GM19238 (cell line): ENCODE data around the gene PET100.

Source experiments
- DNase-seq: peaks from one replicate; pipeline ENCODE4 v3.0.0; 2011; ENCODE audit warnings: low spot score; ENCODE audit not compliant: insufficient read length

Gene PET100

GRCh38 chr19:7629347-7630054 is at the start of gene PET100, which contains the start of gene XAB2:
Gene PET100, plus strand, starts transcription at chr19:7629793. Its CDS starts 41 bp downstream, at chr19:7629834.
Gene XAB2, minus strand, starts transcription at chr19:7629545. Its CDS starts 18 bp downstream, at chr19:7629527.
- DNase-seq = peak; percentile 100

- no peak for DNase-seq
Measured at GRCh38 chr19:7582446-7582845, 47.1 kb upstream of the PET100 start.

- DNase-seq = no peak
Measured at GRCh38 chr19:7589822-7590221, 39.8 kb upstream of the PET100 start.

- DNase-seq = no peak
Measured at GRCh38 chr19:7590256-7590655, 39.3 kb upstream of the PET100 start.

GRCh38 chr19:7595466-7596133 is 34.0 kb upstream of the PET100 start, which contains the start of gene CAMSAP3:
Gene CAMSAP3, plus strand, starts transcription at chr19:7595863. Its CDS starts 140 bp downstream, at chr19:7596003.
- peak; percentile 65 for DNase-seq

- DNase-seq = no peak
Measured at GRCh38 chr19:7596211-7596937, 33.2 kb upstream of the PET100 start.

GRCh38 chr19:7597689-7598088 is 31.9 kb upstream of the PET100 start:
- no peak for DNase-seq

- DNase-seq = no peak
Measured at GRCh38 chr19:7598180-7598579, 31.4 kb upstream of the PET100 start.

- DNase-seq = no peak
Measured at GRCh38 chr19:7600721-7601120, 28.9 kb upstream of the PET100 start.

GRCh38 chr19:7602240-7602934 is 27.2 kb upstream of the PET100 start:
- DNase-seq = no peak

- DNase-seq = no peak
Measured at GRCh38 chr19:7602935-7603497, 26.6 kb upstream of the PET100 start.

GRCh38 chr19:7603919-7604318 is 25.7 kb upstream of the PET100 start:
- DNase-seq = no peak

- no peak for DNase-seq
Measured at GRCh38 chr19:7605490-7606222, 23.9 kb upstream of the PET100 start.

- no peak for DNase-seq
Measured at GRCh38 chr19:7606289-7606688, 23.3 kb upstream of the PET100 start.

- no peak for DNase-seq
Measured at GRCh38 chr19:7607212-7607873, 22.2 kb upstream of the PET100 start.

- no peak for DNase-seq
Measured at GRCh38 chr19:7607874-7608560, 21.6 kb upstream of the PET100 start.

- no peak for DNase-seq
Measured at GRCh38 chr19:7610491-7611240, 18.9 kb upstream of the PET100 start.

GRCh38 chr19:7611541-7612279 is 17.9 kb upstream of the PET100 start:
- no peak for DNase-seq
